Pancreas (tissue), 10 donors: ENCODE data around the gene GDI1. TPM values are rescaled to one million over a fixed set of nuclear protein-coding genes. Genes with fewer than 3 reads are reported as not detected.

Experiments used
- ATAC-seq, 4 donors: fragments of 200-7000 bp; cut with Tn5 transposase; one replicate each; pipeline versions ENCODE4 v1.8.0 to v1.9.1; 2020; ENCODE audit warnings: mild to moderate bottlenecking in 4 of 4, moderate library complexity in 4 of 4
- DNase-seq, 6 donors: peaks; one replicate each; pipeline ENCODE4 v3.0.0-alpha.2; 2020
- FAIRE-seq: peaks from 2 replicates; lab custom pipeline; 2012; peaks lifted over from hg19 to GRCh38; lab: Jason Lieb, UNC
- H3K27ac ChIP-seq, 4 donors: fragments of 200-600 bp; sonication (generic); 1 replicate in 3 of 4; 2 replicates in 1 of 4; pipeline versions ENCODE4 v1.5.0 to v1.8.0; 2020
- H3K27me3 ChIP-seq, 4 donors: fragments of 200-600 bp; one replicate each; pipeline ENCODE4 v1.8.0; 2021
- H3K36me3 ChIP-seq, 3 donors: fragments of 200-600 bp; sonication (generic) in 1 of 3; one replicate each; pipeline versions ENCODE4 v1.5.0 to v1.8.0; 2020 to 2021
- H3K4me1 ChIP-seq, 3 donors: fragments of 200-600 bp; one replicate each; pipeline ENCODE4 v1.8.0; 2021
- H3K4me3 ChIP-seq, 4 donors: fragments of 200-600 bp; sonication (generic) in 2 of 4; one replicate each; pipeline versions ENCODE4 v1.5.0 to v1.8.0; 2020 to 2021
- H3K9me3 ChIP-seq, 4 donors: fragments of 200-600 bp; one replicate each; pipeline ENCODE4 v1.8.0; 2021
- WGBS, 2 donors: extraction: QIAGEN DNeasy Blood & Tissue Kit; methylation state at CpG; one replicate each; pipeline ENCODE4 v1.1.7; 2013; 5-methylcytosine and 5-hydroxymethylcytosine counted together
- intact Hi-C, 3 donors: fragments of 100-400 bp; cut with DNase I; formaldehyde crosslinking; loops; one replicate each; pipeline versions ENCODE4 v1.11.1 to v1.14.2; 2022
- polyA plus RNA-seq, 2 donors: library from polyadenylated mRNA; stranded (reverse); fragments of 200-250 nt; gene quantifications; one replicate each; pipeline ENCODE4 v1.2.3, GENCODE V29; 2013
- total RNA-seq, 6 donors: library from RNA; stranded (reverse); fragmentation: NEBNext Ultra II Directional in 4 of 6; extraction: Animal tissue kit (Norgen Biotek cat#: 25700) in 4 of 6; gene quantifications; one replicate each; pipeline versions ENCODE4 v1.2.1 to v1.2.4, GENCODE V29; 2021 to 2023
- TF ChIP-seq, protein P1 (sequence below), 4 donors: fragments of 200-600 bp; sonication (generic) in 3 of 4; IDR thresholded peaks; one replicate each; pipeline versions ENCODE4 v1.5.0 to v1.8.0; 2021; ENCODE audit warnings: antibody characterized with exemption in 4 of 4
- donor health status: healthy with polysubstance abuse.
- donor health status: DM: no; HTN: no; CAD: no; lungs with moderate emphysema.
- donor health status: DM: no; HTN: no; CAD: no.
- donor health status: control.
- donor health status: control.
- donor health status: Bipolar disorder and iron deficiency.
- donor health status: DM: yes; HTN: yes; CAD: no.
- donor health status: DM: no; HTN: no; CAD: no.
- donor health status: DM: no; HTN: no; CAD: no.
- donor health status: DM: yes; HTN: yes; CAD: no.

The GDI1 gene
- total and polyA plus RNA-seq, 8 donors, result 25.5 to 138 (median 36.6) TPM

DNA sequence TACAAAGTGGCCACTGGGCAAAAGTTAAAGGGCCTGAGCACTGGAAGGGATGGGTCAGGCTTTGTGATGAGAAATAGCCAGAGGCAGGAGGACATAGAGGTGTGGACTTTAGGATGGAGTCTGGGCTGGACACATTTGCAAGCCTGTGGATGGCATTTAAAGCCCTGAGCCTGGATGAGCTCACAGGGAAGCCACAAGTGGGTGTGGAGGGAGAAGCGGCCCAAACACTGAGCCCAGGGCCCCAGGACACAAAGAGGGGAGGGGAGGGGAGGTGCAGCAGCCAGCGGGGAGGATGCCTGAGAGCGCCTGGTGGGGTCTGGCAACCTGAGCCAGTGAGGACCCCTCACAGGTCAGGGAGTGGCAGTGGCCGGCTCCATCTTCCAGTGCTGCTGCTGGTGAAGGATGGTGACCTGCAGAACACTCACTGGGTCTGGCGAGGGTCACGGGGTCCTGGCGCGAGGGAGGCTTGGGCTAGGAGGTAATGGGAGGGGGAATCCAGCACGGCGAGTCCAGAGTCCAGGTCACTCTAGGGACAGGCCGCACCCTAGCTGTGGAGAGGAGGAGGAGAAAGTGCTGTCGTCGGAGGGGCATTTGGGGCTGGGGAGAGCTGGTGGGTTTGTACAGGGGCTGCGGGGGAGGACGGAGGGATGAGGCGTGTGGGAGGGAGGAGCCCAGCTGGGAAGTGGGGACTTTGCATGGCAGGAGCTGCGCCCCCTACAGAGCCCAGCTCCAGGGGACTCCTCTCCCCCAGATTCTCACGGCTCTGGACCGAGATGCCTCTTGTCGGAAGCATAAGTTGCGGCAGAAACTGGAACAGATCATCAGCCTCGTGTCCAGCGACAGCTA, 35.1 kb downstream of the GDI1 start:
- FAIRE-seq (no peak), ATAC-seq (no peak), DNase-seq (no peak)
- intact Hi-C loops, result no loop called here
- TF ChIP-seq, protein P1, sequence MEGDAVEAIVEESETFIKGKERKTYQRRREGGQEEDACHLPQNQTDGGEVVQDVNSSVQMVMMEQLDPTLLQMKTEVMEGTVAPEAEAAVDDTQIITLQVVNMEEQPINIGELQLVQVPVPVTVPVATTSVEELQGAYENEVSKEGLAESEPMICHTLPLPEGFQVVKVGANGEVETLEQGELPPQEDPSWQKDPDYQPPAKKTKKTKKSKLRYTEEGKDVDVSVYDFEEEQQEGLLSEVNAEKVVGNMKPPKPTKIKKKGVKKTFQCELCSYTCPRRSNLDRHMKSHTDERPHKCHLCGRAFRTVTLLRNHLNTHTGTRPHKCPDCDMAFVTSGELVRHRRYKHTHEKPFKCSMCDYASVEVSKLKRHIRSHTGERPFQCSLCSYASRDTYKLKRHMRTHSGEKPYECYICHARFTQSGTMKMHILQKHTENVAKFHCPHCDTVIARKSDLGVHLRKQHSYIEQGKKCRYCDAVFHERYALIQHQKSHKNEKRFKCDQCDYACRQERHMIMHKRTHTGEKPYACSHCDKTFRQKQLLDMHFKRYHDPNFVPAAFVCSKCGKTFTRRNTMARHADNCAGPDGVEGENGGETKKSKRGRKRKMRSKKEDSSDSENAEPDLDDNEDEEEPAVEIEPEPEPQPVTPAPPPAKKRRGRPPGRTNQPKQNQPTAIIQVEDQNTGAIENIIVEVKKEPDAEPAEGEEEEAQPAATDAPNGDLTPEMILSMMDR (IDR thresholded peaks at IDR 0.05), result no peak
- Histone ChIP-seq H3K4me3 (no peak overlapping the region), H3K27me3 (peaks cover 0 to 8% (median 0%) of the 10 kb centered on the region in 4 donors), H3K36me3 (no peaks in the 10 kb centered on the region), H3K4me1 (no peaks in the 10 kb centered on the region), H3K27ac (no peak overlapping the region), H3K9me3 (no peaks in the 10 kb centered on the region)
- WGBS, 2 donors, result 86 to 94% methylated on average over 22 to 23 of the region's 23 CpGs

DNA sequence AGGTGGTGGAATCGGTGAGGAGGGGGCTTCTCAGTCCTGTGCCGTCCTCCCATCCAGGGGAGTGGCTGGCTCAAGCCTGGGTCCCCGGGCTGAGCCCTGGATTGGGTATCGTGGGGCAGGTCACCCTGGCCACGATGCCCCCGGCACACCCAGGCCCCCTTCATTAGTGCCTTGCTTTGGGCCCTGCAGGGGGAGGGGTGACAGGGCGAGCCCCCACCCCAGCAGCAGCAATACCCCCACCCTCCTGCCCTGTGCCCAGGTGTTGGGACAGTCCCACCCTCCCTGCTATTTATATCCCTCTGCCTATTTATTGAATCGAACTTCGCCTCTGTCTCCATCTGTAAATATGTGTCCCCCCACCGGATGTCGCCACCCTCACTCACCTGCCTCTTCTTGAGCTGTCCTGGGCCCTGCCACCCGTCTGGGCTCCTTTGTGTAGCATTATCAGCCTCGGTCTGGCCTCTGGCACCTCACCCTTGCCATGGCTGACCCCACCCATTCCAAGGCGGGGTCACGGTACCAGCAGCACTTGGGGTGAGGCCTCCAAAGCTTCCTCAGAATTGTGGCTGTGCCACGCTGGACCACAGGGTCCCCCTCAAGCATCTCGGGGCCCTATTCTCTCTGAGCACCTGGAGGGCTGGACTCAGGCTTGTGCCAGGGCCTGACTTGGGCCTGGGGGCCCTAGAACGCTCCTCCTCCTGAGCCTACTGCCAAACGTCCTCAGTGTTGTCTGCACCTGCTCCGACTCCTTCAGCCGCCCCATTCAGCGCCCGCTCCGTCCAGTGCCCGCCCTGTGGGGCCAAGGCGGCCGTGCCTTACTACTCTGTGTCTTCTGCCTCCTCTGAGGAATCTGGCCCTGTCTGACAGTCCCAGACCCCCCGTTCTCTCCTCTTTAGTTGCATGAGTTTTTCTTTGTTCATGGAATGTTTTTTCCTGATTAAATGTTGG, 36.0 kb downstream of the GDI1 start:
- no peaks in the 10 kb centered on the region for H3K9me3 ChIP-seq
- H3K27me3 ChIP-seq, result peaks cover 0 to 8% (median 0%) of the 10 kb centered on the region in 4 donors
- FAIRE-seq (no peak), DNase-seq (no peak), ATAC-seq (no peak)
- WGBS, 2 donors, result 71 to 81% methylated on average over 27 to 28 of the region's 28 CpGs
- intact Hi-C loops, result no loop called here
- H3K27ac ChIP-seq, result no peak overlapping the region
- no peak overlapping the region for H3K4me3 ChIP-seq
- TF ChIP-seq, protein P1 (IDR thresholded peaks at IDR 0.05), result no peak
- H3K4me1 ChIP-seq, result no peaks in the 10 kb centered on the region
- no peaks in the 10 kb centered on the region for H3K36me3 ChIP-seq

DNA sequence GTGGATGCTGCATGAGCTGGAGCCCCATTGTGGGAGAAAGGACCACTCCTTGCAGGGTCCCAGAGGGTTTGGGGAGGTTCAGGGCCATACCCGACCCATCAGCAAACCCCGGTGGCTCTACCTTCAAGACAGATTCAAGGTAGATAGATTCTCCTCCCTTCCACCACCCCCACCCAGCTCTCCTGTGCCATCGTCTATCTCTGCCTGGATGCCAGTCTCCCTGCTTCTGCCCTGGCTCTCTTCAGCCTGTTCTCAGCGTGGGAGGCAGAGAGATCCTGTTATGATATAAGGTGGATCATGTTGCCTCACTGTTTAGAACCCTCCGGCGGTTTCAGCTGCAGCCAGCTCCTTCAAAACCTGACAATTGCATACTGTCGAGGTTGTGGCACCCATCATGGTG, 36.7 kb downstream of the GDI1 start:
- ATAC-seq (no peak), FAIRE-seq (no peak), DNase-seq (no peak)
- intact Hi-C loops, result no loop called here
- WGBS, 2 donors, result 79 to 81% methylated on average over 7 of the region's 7 CpGs
- no peaks in the 10 kb centered on the region for H3K9me3 ChIP-seq
- H3K4me1 ChIP-seq, result no peaks in the 10 kb centered on the region
- no peaks in the 10 kb centered on the region for H3K36me3 ChIP-seq
- H3K4me3 ChIP-seq, result no peak overlapping the region
- TF ChIP-seq, protein P1 (IDR thresholded peaks at IDR 0.05), result no peak
- H3K27me3 ChIP-seq, result peaks cover 0 to 8% (median 0%) of the 10 kb centered on the region in 4 donors
- no peak overlapping the region for H3K27ac ChIP-seq

DNA sequence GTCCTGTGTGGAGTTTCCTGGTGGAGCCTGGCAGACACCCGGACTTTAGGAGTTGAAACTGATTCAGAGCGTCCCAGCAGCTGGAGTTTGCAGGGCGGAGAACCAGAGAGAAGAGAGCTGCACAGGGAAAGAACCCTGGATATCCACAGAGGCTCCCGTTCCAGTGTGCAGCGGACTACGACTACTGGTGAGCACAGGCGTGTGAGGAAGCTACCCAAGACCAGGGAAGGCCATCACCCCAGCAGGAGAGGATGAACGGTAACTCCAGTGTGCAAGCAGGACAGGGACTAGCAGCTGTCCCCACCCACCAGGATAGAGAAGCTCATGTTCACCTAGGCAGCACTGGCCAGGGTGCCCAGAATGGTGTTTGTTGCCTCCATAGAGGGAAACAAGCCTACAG, 39.9 kb downstream of the GDI1 start:
- Histone ChIP-seq H3K4me1 (no peaks in the 10 kb centered on the region), H3K27ac (no peak overlapping the region), H3K36me3 (no peaks in the 10 kb centered on the region), H3K4me3 (no peak overlapping the region), H3K9me3 (no peaks in the 10 kb centered on the region), H3K27me3 (peaks cover 0 to 8% (median 0%) of the 10 kb centered on the region in 4 donors)
- no peak for ATAC-seq
- WGBS, 2 donors, result 86 to 89% methylated on average over 8 of the region's 8 CpGs
- peak in 1 of 6 donors; percentile 37 for DNase-seq
- intact Hi-C loops, result no loop called here
- TF ChIP-seq, protein P1 (IDR thresholded peaks at IDR 0.05), result no peak
- no peak for FAIRE-seq
